Ureter (tissue), 1 donor: ENCODE data around the gene FRK. TPM values are rescaled to one million over a fixed set of nuclear protein-coding genes. Genes with fewer than 3 reads are reported as not detected.
"Not testable (repeated sequence)": the region's sequence is repeated elsewhere in the genome, so short reads cannot be mapped to it uniquely, and the experiment has no call there.

Experiments
- DNase-seq: peaks from one replicate; pipeline ENCODE4 v3.0.0-alpha.2; 2020; ENCODE audit warnings: low spot score
- total RNA-seq: library from RNA; stranded (reverse); gene quantifications from one replicate; pipeline ENCODE4 v1.2.4, GENCODE V29; 2023
- donor health status: DM: yes; HTN: yes; CAD: no.

Gene FRK
- total RNA-seq, 1 donor from 2014 or later, result 11.5 TPM

GRCh38 chr6:115945812-115946211 is 114.9 kb downstream of the FRK start:
- DNase-seq, result no peak

GRCh38 chr6:115945306-115945705 is 115.4 kb downstream of the FRK start:
- DNase-seq, result no peak

GRCh38 chr6:115944829-115945228 is 115.9 kb downstream of the FRK start:
- DNase-seq, result not testable (repeated sequence)

GRCh38 chr6:115937502-115937901 is 123.2 kb downstream of the FRK start:
- not testable (repeated sequence) for DNase-seq

- DNase-seq, result no peak
Measured at GRCh38 chr6:115935361-115935760, 125.3 kb downstream of the FRK start.

- no peak for DNase-seq
Measured at GRCh38 chr6:115934829-115935228, 125.9 kb downstream of the FRK start.

GRCh38 chr6:115934145-115934544 is 126.5 kb downstream of the FRK start:
- DNase-seq, result no peak

- no peak for DNase-seq
Measured at GRCh38 chr6:115932481-115932880, 128.2 kb downstream of the FRK start.

- DNase-seq, result not testable (repeated sequence)
Measured at GRCh38 chr6:115928000-115928399, 132.7 kb downstream of the FRK start.

- DNase-seq, result no peak
Measured at GRCh38 chr6:115922971-115923370, 137.7 kb downstream of the FRK start.

- DNase-seq, result no peak
Measured at GRCh38 chr6:115914098-115914497, 146.6 kb downstream of the FRK start.

GRCh38 chr6:115909923-115910546 is 150.7 kb downstream of the FRK start:
- no peak for DNase-seq

GRCh38 chr6:115908906-115909559 is 151.7 kb downstream of the FRK start:
- no peak for DNase-seq

- DNase-seq, result no peak
Measured at GRCh38 chr6:115905471-115905870, 155.2 kb downstream of the FRK start.

- no peak for DNase-seq
Measured at GRCh38 chr6:115902436-115902835, 158.3 kb downstream of the FRK start.

GRCh38 chr6:115901896-115902295 is 158.8 kb downstream of the FRK start:
- no peak for DNase-seq

GRCh38 chr6:115899730-115900282 is 160.9 kb downstream of the FRK start:
- no peak for DNase-seq

- no peak for DNase-seq
Measured at GRCh38 chr6:115898246-115898645, 162.4 kb downstream of the FRK start.

GRCh38 chr6:115896538-115897129 is 164.1 kb downstream of the FRK start:
- no peak for DNase-seq

GRCh38 chr6:115894426-115894992 is 166.2 kb downstream of the FRK start:
- DNase-seq, result no peak

GRCh38 chr6:115891750-115892149 is 168.9 kb downstream of the FRK start:
- no peak for DNase-seq

GRCh38 chr6:115891111-115891669 is 169.5 kb downstream of the FRK start:
- DNase-seq, result no peak
